Measurements from ENCODE around the gene GNG7.

GNG7 gene

DNA sequence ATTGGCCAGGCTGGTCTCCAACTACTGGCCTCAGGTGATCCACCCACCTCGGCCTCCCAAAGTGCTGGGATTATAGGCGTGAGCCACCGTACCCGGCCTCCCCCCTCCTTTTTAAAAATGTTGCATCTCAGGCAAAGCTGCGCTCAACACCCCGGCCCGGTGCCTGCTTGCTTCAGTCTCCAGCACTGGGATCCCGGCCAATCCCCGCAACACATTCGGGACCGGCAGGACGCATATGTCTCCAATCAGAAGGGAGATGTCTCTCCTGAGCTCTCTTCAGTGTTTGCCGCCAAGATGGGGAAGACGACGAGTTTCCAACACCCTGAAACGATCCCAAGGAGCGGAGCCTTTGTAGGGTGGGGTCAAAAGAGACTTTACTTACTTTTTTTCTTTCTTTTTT is 16.1 kb downstream of the GNG7 start:
- no peaks in the 10 kb centered on the region for H3K79me2 ChIP-seq (ENCODE audit: insufficient read depth, low read length)
- H3F3A ChIP-seq (ENCODE audit: low read depth): no peaks in the 10 kb centered on the region
- no peaks in the 10 kb centered on the region for H3K9me2 ChIP-seq (replicated peaks; ENCODE audit: low read depth, low read length)
- no peaks in the 10 kb centered on the region for H3K36me3 ChIP-seq (ENCODE audit: insufficient read depth, low read length)
- no peak for TF ChIP-seq EZH2phosphoT487 (IDR thresholded peaks at IDR 0.05; ENCODE audit: borderline replicate concordance)
- TF ChIP-seq, protein P1, sequence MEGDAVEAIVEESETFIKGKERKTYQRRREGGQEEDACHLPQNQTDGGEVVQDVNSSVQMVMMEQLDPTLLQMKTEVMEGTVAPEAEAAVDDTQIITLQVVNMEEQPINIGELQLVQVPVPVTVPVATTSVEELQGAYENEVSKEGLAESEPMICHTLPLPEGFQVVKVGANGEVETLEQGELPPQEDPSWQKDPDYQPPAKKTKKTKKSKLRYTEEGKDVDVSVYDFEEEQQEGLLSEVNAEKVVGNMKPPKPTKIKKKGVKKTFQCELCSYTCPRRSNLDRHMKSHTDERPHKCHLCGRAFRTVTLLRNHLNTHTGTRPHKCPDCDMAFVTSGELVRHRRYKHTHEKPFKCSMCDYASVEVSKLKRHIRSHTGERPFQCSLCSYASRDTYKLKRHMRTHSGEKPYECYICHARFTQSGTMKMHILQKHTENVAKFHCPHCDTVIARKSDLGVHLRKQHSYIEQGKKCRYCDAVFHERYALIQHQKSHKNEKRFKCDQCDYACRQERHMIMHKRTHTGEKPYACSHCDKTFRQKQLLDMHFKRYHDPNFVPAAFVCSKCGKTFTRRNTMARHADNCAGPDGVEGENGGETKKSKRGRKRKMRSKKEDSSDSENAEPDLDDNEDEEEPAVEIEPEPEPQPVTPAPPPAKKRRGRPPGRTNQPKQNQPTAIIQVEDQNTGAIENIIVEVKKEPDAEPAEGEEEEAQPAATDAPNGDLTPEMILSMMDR (conservative IDR thresholded peaks at IDR 0.05; ENCODE audit: low read length): no peak
- no peak overlapping the region for H2AFZ ChIP-seq (ENCODE audit: low read length)
- no peak overlapping the region for H3K4me2 ChIP-seq (ENCODE audit: low read depth, low read length, poor library complexity, severe bottlenecking)
- no peaks in the 10 kb centered on the region for H3K4me1 ChIP-seq (ENCODE audit: insufficient read depth, low read length, poor library complexity, severe bottlenecking)
- H3K9me3 ChIP-seq (ENCODE audit: insufficient read depth, low read depth, low read length): no peaks in the 10 kb centered on the region
- H3K27me3 ChIP-seq (ENCODE audit: insufficient read depth, low read length, poor library complexity, severe bottlenecking): no peaks in the 10 kb centered on the region
- H3K9ac ChIP-seq (ENCODE audit: low read depth, low read length, poor library complexity, severe bottlenecking): no peak overlapping the region
- H4K20me1 ChIP-seq (ENCODE audit: insufficient read depth, low read length, poor library complexity, severe bottlenecking): no peaks in the 10 kb centered on the region
- no peak overlapping the region for H3K4me3 ChIP-seq (ENCODE audit: low read length, poor library complexity, severe bottlenecking)

DNA sequence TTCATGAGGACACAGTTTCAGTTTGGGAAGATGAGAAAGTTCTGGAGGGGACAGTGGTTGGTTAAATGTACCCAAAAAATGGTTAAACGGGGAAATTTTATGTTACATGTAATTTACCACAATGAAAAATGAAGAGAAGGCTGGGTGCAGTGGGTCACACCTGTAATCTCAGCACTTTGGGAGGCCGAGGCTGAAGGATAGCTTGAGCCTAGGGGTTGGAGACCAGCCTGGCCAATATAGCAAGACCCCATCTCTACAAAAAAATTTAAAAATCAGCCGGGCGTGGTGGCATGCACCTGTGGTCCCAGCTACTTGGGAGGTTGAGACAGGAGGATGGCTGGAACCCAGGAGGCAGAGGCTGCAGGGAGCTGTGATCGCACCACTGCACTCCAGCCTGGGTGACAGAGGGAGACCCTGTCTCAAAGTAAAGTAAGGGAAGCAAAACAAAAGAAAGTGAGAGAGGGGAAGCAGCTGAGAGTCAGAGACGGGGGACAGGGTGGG is 17.2 kb downstream of the GNG7 start:
- H3K9me2 ChIP-seq (replicated peaks; ENCODE audit: low read depth, low read length): no peaks in the 10 kb centered on the region
- no peak overlapping the region for H3K4me2 ChIP-seq (ENCODE audit: low read depth, low read length, poor library complexity, severe bottlenecking)
- no peaks in the 10 kb centered on the region for H3K27me3 ChIP-seq (ENCODE audit: insufficient read depth, low read length, poor library complexity, severe bottlenecking)
- H3K9ac ChIP-seq (ENCODE audit: low read depth, low read length, poor library complexity, severe bottlenecking): no peak overlapping the region
- H3K4me1 ChIP-seq (ENCODE audit: insufficient read depth, low read length, poor library complexity, severe bottlenecking): no peaks in the 10 kb centered on the region
- H4K20me1 ChIP-seq (ENCODE audit: insufficient read depth, low read length, poor library complexity, severe bottlenecking): no peaks in the 10 kb centered on the region
- TF ChIP-seq, protein P1 (conservative IDR thresholded peaks at IDR 0.05; ENCODE audit: low read length): no peak
- TF ChIP-seq EZH2phosphoT487 (IDR thresholded peaks at IDR 0.05; ENCODE audit: borderline replicate concordance): no peak
- H2AFZ ChIP-seq (ENCODE audit: low read length): no peak overlapping the region
- H3K9me3 ChIP-seq (ENCODE audit: insufficient read depth, low read depth, low read length): no peaks in the 10 kb centered on the region
- H3K36me3 ChIP-seq (ENCODE audit: insufficient read depth, low read length): no peaks in the 10 kb centered on the region
- H3K4me3 ChIP-seq (ENCODE audit: low read length, poor library complexity, severe bottlenecking): no peak overlapping the region
- H3K79me2 ChIP-seq (ENCODE audit: insufficient read depth, low read length): no peaks in the 10 kb centered on the region
- no peaks in the 10 kb centered on the region for H3F3A ChIP-seq (ENCODE audit: low read depth)

DNA sequence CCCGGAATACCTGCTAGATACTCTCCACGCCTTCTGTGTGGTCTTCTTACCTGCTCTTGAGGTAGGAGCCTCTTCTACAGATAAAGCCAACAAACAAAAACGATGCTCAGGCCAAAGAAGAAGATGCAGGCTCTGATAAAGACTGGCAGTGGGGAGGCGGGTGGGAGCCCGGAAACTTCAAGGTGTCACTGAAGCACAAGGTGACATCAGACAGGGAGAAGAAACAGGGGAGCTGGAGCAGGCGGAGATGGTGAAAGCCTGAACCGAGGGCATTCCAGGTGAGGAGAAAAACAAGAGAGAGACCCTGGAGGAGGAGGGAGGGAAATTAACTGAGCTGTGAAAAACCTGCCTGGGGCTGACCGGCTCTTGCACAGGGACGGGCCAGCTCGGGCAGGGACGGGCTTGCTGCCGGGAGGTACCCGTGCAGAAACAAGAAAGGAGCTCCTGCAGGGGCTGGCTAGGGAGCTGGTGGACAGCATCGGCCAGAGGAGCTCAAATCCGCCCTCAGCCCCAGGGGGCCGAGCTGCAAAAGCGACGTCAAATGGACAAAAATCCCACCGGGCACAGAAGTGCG is 19.0 kb downstream of the GNG7 start:
- Histone ChIP-seq H3K9ac (ENCODE audit: low read depth, low read length, poor library complexity, severe bottlenecking) (no peak overlapping the region), H3K79me2 (ENCODE audit: insufficient read depth, low read length) (no peaks in the 10 kb centered on the region), H2AFZ (ENCODE audit: low read length) (no peak overlapping the region), H3K9me3 (ENCODE audit: insufficient read depth, low read depth, low read length) (no peaks in the 10 kb centered on the region), H3K36me3 (ENCODE audit: insufficient read depth, low read length) (no peaks in the 10 kb centered on the region), H3K4me2 (ENCODE audit: low read depth, low read length, poor library complexity, severe bottlenecking) (no peak overlapping the region), H3K4me3 (ENCODE audit: low read length, poor library complexity, severe bottlenecking) (no peak overlapping the region), H3K4me1 (ENCODE audit: insufficient read depth, low read length, poor library complexity, severe bottlenecking) (no peaks in the 10 kb centered on the region), H3K9me2 (replicated peaks; ENCODE audit: low read depth, low read length) (no peaks in the 10 kb centered on the region), H3K27me3 (ENCODE audit: insufficient read depth, low read length, poor library complexity, severe bottlenecking) (no peaks in the 10 kb centered on the region), H3F3A (ENCODE audit: low read depth) (no peaks in the 10 kb centered on the region), H4K20me1 (ENCODE audit: insufficient read depth, low read length, poor library complexity, severe bottlenecking) (no peaks in the 10 kb centered on the region)
- TF ChIP-seq, protein P1 (conservative IDR thresholded peaks at IDR 0.05; ENCODE audit: low read length): no peak
- no peak for TF ChIP-seq EZH2phosphoT487 (IDR thresholded peaks at IDR 0.05; ENCODE audit: borderline replicate concordance)
